Keratinocyte (primary cell): ENCODE measurements around the gene TSEN34. TPM values are rescaled to one million over a fixed set of nuclear protein-coding genes. Genes with fewer than 3 reads are reported as not detected.

Experiments used
- DNase-seq: peaks from one replicate; pipeline ENCODE4 v3.0.0-alpha.2; 2011; ENCODE audit warnings: low read depth, missing footprints, low spot score
- FAIRE-seq: peaks from 2 replicates; lab custom pipeline; 2011; peaks lifted over from hg19 to GRCh38; lab: Jason Lieb, UNC
- H2AFZ ChIP-seq: 2 replicates; pipeline ENCODE4 v1.6.0; 2012; ENCODE audit warnings: low read length, control low read depth, inconsistent platforms; ENCODE audit not compliant: control insufficient read depth
- H3K27ac ChIP-seq: 2 replicates; pipeline ENCODE4 v1.5.1; 2011; ENCODE audit warnings: low read length; ENCODE audit not compliant: control insufficient read depth, insufficient read depth
- H3K27me3 ChIP-seq: 3 replicates; pipeline ENCODE4 v1.6.0; 2011; ENCODE audit warnings: low read length; ENCODE audit not compliant: control insufficient read depth, insufficient read depth; ENCODE audit errors: extremely low read depth
- H3K36me3 ChIP-seq, 2 experiments: 2 replicates in 1 of 2; 3 replicates in 1 of 2; pipeline ENCODE4 v1.5.1; 2011; ENCODE audit warnings: low read length in 2 of 2, mild to moderate bottlenecking in 1 of 2; ENCODE audit not compliant: control insufficient read depth in 2 of 2, insufficient read depth in 2 of 2; ENCODE audit errors: extremely low read depth in 1 of 2
- H3K4me1 ChIP-seq: 3 replicates; pipeline ENCODE4 v1.5.1; 2011; ENCODE audit warnings: low read length; ENCODE audit not compliant: control insufficient read depth, insufficient read depth; ENCODE audit errors: extremely low read depth
- H3K4me2 ChIP-seq: 3 replicates; pipeline ENCODE4 v1.6.0; 2011; ENCODE audit warnings: low read depth, low read length; ENCODE audit not compliant: control insufficient read depth, insufficient read depth; ENCODE audit errors: extremely low read depth
- H3K4me3 ChIP-seq, 3 experiments: fragments of 200-600 bp in 1 of 3; sonication (generic) in 1 of 3; 2 replicates in 2 of 3; 3 replicates in 1 of 3; pipeline ENCODE4 v1.5.1; 2011 to 2016; ENCODE audit warnings: low read length in 3 of 3, mild to moderate bottlenecking in 3 of 3, control low read depth in 2 of 3, inconsistent platforms in 1 of 3, low read depth in 1 of 3, mixed read lengths in 1 of 3, mixed run types in 1 of 3, moderate library complexity in 1 of 3; ENCODE audit not compliant: control insufficient read depth in 2 of 3, insufficient read depth in 2 of 3; ENCODE audit errors: extremely low read depth in 1 of 3
- H3K79me2 ChIP-seq: 2 replicates; pipeline ENCODE4 v1.6.0; 2012; ENCODE audit warnings: low read length; ENCODE audit not compliant: control insufficient read depth, insufficient read depth
- H3K9ac ChIP-seq: 3 replicates; pipeline ENCODE4 v1.6.0; 2011; ENCODE audit warnings: low read length; ENCODE audit not compliant: control insufficient read depth, insufficient read depth; ENCODE audit errors: extremely low read depth
- H3K9me1 ChIP-seq: 3 replicates; pipeline ENCODE4 v1.6.0; 2011; ENCODE audit warnings: low read length; ENCODE audit not compliant: control insufficient read depth, insufficient read depth; ENCODE audit errors: extremely low read depth
- H3K9me3 ChIP-seq: 2 replicates; pipeline ENCODE4 v1.5.1; 2012; ENCODE audit warnings: low read depth, low read length; ENCODE audit not compliant: control insufficient read depth
- H4K20me1 ChIP-seq: 3 replicates; pipeline ENCODE4 v1.6.0; 2011; ENCODE audit warnings: low read length; ENCODE audit not compliant: control insufficient read depth, insufficient read depth; ENCODE audit errors: extremely low read depth
- EZH2 ChIP-seq: IDR thresholded peaks from one replicate; pipeline ENCODE4 v1.6.1; 2012; ENCODE audit warnings: inconsistent platforms, mild to moderate bottlenecking, low read length, moderate library complexity
- dilution Hi-C: fragments of 300-500 bp; cut with MboI; formaldehyde crosslinking; loops from one replicate; pipeline ENCODE4 v1.7.0; 2020; ENCODE audit warnings: low sequenced_read_pairs; ENCODE audit not compliant: extremely low pct_ligation_motif_present
- polyA plus RNA-seq, 5 experiments: library from polyadenylated mRNA; depleted of rRNA in 3 of 5; stranded (reverse) in 3 of 5; stranded (forward) in 1 of 5; unstranded in 1 of 5; fragments of >200 nt; gene quantifications; 1 replicate in 1 of 5; 2 replicates in 3 of 5; 3 replicates in 1 of 5; pipeline versions ENCODE4 v1.2.1 to v1.2.3, GENCODE V29; 2011 to 2012; ENCODE audit warnings: missing spikeins in 2 of 5, low read depth in 1 of 5, low replicate concordance in 1 of 5
- TF ChIP-seq, protein P1 (sequence below), 3 experiments: IDR thresholded peaks in 1 of 3; conservative IDR thresholded peaks in 1 of 3; optimal IDR thresholded peaks in 1 of 3; 2 replicates in 2 of 3; 3 replicates in 1 of 3; pipeline versions ENCODE3 to v1.5.1; 2011; ENCODE audit warnings: low read length in 3 of 3, mild to moderate bottlenecking in 3 of 3, moderate library complexity in 2 of 3, control low read depth in 1 of 3, inconsistent platforms in 1 of 3; ENCODE audit not compliant: insufficient read depth in 2 of 3; ENCODE audit errors: extremely low read depth in 1 of 3

TSEN34 gene
- polyA plus RNA-seq, 1 donor (not counting 4 experiments of a cell fraction or from before 2014, with no cell fraction given): 36.5 TPM

- DNase-seq: no peak
- peak within 1 kb of the TSS; percentile 20 for H3K27ac ChIP-seq
- peaks cover 0 to 3% of the 10 kb centered on the region in 2 experiments for H3K36me3 ChIP-seq
- TF ChIP-seq, protein P1, sequence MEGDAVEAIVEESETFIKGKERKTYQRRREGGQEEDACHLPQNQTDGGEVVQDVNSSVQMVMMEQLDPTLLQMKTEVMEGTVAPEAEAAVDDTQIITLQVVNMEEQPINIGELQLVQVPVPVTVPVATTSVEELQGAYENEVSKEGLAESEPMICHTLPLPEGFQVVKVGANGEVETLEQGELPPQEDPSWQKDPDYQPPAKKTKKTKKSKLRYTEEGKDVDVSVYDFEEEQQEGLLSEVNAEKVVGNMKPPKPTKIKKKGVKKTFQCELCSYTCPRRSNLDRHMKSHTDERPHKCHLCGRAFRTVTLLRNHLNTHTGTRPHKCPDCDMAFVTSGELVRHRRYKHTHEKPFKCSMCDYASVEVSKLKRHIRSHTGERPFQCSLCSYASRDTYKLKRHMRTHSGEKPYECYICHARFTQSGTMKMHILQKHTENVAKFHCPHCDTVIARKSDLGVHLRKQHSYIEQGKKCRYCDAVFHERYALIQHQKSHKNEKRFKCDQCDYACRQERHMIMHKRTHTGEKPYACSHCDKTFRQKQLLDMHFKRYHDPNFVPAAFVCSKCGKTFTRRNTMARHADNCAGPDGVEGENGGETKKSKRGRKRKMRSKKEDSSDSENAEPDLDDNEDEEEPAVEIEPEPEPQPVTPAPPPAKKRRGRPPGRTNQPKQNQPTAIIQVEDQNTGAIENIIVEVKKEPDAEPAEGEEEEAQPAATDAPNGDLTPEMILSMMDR (optimal IDR thresholded peaks at IDR 0.05 in 1 of 3, IDR thresholded peaks at IDR 0.05 in 1 of 3, conservative IDR thresholded peaks at IDR 0.05 in 1 of 3; ENCODE audit: extremely low read depth in 1 of 3, insufficient read depth in 2 of 3, low read length in 3 of 3): peak; percentile 39 to 42 (median 42)
- no peak for TF ChIP-seq EZH2
- dilution Hi-C loops: no loop called here
- H3K9ac ChIP-seq: peak within 1 kb of the TSS; percentile 62
- peaks cover 4% of the 10 kb centered on the region for H3K4me1 ChIP-seq
- no peaks in the 10 kb centered on the region for H3K79me2 ChIP-seq
- peak within 1 kb of the TSS; percentile 73 for H3K4me2 ChIP-seq
- H4K20me1 ChIP-seq: no peaks in the 10 kb centered on the region
- H3K9me3 ChIP-seq: no peaks in the 10 kb centered on the region
- H3K9me1 ChIP-seq: no peaks in the 10 kb centered on the region
- H2AFZ ChIP-seq: peak within 1 kb of the TSS; percentile 40
- peak within 1 kb of the TSS; percentile 36 to 63 (median 62) for H3K4me3 ChIP-seq
- peak; percentile 72 for FAIRE-seq
- no peaks in the 10 kb centered on the region for H3K27me3 ChIP-seq
Observed at GRCh38 chr19:54172471-54173358, 18.4 kb upstream of the TSEN34 start, which contains the start of gene TMC4. TSS of gene TMC4 (minus strand) at chr19:54173160. CDS start at chr19:54173117, 43 bp downstream.

DNA sequence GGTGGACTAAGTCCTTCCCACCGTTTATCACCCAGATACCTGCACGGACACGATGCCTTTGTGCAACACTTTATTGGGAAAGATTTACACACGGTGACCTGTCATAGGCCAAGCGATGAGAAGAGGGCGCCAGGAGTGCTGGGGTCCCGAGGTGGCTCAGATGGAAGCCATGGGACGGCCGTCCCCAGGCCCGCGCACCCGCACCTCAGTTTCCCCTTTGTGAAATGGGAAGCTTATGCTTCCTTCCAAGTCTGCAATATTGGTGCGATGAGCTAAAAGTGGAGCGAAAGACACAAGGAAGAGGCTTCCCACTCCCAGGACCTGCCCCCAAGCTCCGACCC, 17.8 kb upstream of the TSEN34 start:
- Histone ChIP-seq H3K27me3 (no peaks in the 10 kb centered on the region), H2AFZ (no peak overlapping the region), H3K9ac (no peak overlapping the region), H3K4me3 (no peak overlapping the region), H3K79me2 (no peaks in the 10 kb centered on the region), H4K20me1 (no peaks in the 10 kb centered on the region), H3K27ac (no peak overlapping the region), H3K9me3 (no peaks in the 10 kb centered on the region), H3K4me1 (peaks cover 4% of the 10 kb centered on the region), H3K9me1 (no peaks in the 10 kb centered on the region), H3K36me3 (peaks cover 4 to 6% of the 10 kb centered on the region in 2 experiments), H3K4me2 (peak overlapping the region; percentile 73)
- DNase-seq (no peak), FAIRE-seq (no peak)
- dilution Hi-C loops: no loop called here
- TF ChIP-seq, protein P1 (optimal IDR thresholded peaks at IDR 0.05 in 1 of 3, IDR thresholded peaks at IDR 0.05 in 1 of 3, conservative IDR thresholded peaks at IDR 0.05 in 1 of 3; ENCODE audit: extremely low read depth in 1 of 3, insufficient read depth in 2 of 3, low read length in 3 of 3): no peak
- no peak for TF ChIP-seq EZH2
